GM23338 (cell line): ENCODE measurements around the gene SSTR5. TPM values are rescaled to one million over a fixed set of nuclear protein-coding genes. Genes with fewer than 3 reads are reported as not detected.

ENCODE experiments used
- ATAC-seq: fragments of 200-7000 bp; cut with Tn5 transposase; 3 replicates; pipeline ENCODE4 v1.9.1; 2020
- DNase-seq: peaks from one replicate; pipeline ENCODE4 v3.0.0-alpha.2; 2015; ENCODE audit warnings: low spot score
- H2AFZ ChIP-seq: fragments of 200-600 bp; sonication (generic); 2 replicates; pipeline ENCODE4 v1.8.0; 2016; ENCODE audit warnings: antibody characterized with exemption, mild to moderate bottlenecking, moderate library complexity
- H3F3A ChIP-seq: fragments of 200-600 bp; sonication (generic); replicated peaks from 2 replicates; pipeline ENCODE4 v1.8.0; 2017; ENCODE audit warnings: antibody characterized with exemption, mixed run types, low read depth
- H3K27ac ChIP-seq: fragments of 200-600 bp; sonication (generic); 2 replicates; pipeline ENCODE4 v1.6.1; 2016; ENCODE audit warnings: low read depth
- H3K27me3 ChIP-seq: fragments of 200-600 bp; sonication (generic); 2 replicates; pipeline ENCODE4 v1.8.0; 2016; ENCODE audit warnings: mild to moderate bottlenecking, mixed run types, moderate library complexity; ENCODE audit not compliant: insufficient read depth
- H3K36me3 ChIP-seq: fragments of 200-600 bp; sonication (generic); 2 replicates; pipeline ENCODE4 v1.8.0; 2016; ENCODE audit warnings: mild to moderate bottlenecking; ENCODE audit not compliant: insufficient read depth
- H3K4me1 ChIP-seq: fragments of 200-600 bp; sonication (generic); 2 replicates; pipeline ENCODE4 v1.8.0; 2016; ENCODE audit warnings: mild to moderate bottlenecking, moderate library complexity; ENCODE audit not compliant: insufficient read depth
- H3K4me2 ChIP-seq: fragments of 200-600 bp; sonication (generic); 2 replicates; pipeline ENCODE4 v1.7.1; 2017; ENCODE audit warnings: mixed run types
- H3K4me3 ChIP-seq: fragments of 200-600 bp; sonication (generic); 2 replicates; pipeline ENCODE4 v1.6.1; 2016; ENCODE audit warnings: mixed run types
- H3K79me2 ChIP-seq: fragments of 200-600 bp; sonication (generic); replicated peaks from 2 replicates; pipeline ENCODE4 v1.8.0; 2017; ENCODE audit warnings: mild to moderate bottlenecking; ENCODE audit not compliant: insufficient read depth
- H3K9me2 ChIP-seq: fragments of 200-600 bp; sonication (generic); 2 replicates; pipeline ENCODE4 v1.8.0; 2017; ENCODE audit not compliant: insufficient read depth
- H4K20me1 ChIP-seq: fragments of 200-600 bp; sonication (generic); replicated peaks from 2 replicates; pipeline ENCODE4 v1.8.0; 2017; ENCODE audit warnings: mild to moderate bottlenecking; ENCODE audit not compliant: insufficient read depth
- H3K27ac Mint-ChIP-seq: 2 replicates; pipeline ENCODE4 v1.8.0; 2020; ENCODE audit warnings: inconsistent platforms, mild to moderate bottlenecking, moderate library complexity, mixed read lengths
- H3K27me3 Mint-ChIP-seq: 3 replicates; pipeline ENCODE4 v1.8.0; 2022; ENCODE audit warnings: low read depth, mild to moderate bottlenecking, moderate library complexity, mixed read lengths, inconsistent platforms; ENCODE audit not compliant: insufficient read depth, poor library complexity
- H3K36me3 Mint-ChIP-seq: 3 replicates; pipeline ENCODE4 v1.8.0; 2021; ENCODE audit warnings: low read depth, mild to moderate bottlenecking, inconsistent platforms, moderate library complexity, mixed read lengths
- H3K4me1 Mint-ChIP-seq: 3 replicates; pipeline ENCODE4 v1.8.0; 2020; ENCODE audit warnings: mild to moderate bottlenecking, inconsistent platforms, mixed read lengths
- H3K4me3 Mint-ChIP-seq: 3 replicates; pipeline ENCODE4 v1.8.0; 2021; ENCODE audit warnings: moderate library complexity, mild to moderate bottlenecking, inconsistent platforms, mixed read lengths
- H3K9me3 Mint-ChIP-seq: 3 replicates; pipeline ENCODE4 v1.8.0; 2020; ENCODE audit warnings: moderate library complexity, mild to moderate bottlenecking, inconsistent platforms, mixed read lengths
- CREB1 ChIP-seq: fragments of 250-450 bp; sonication (Bioruptor Pico); IDR thresholded peaks from 2 replicates; pipeline ENCODE4 v1.5.0; 2020; ENCODE audit warnings: low read depth, mild to moderate bottlenecking, moderate library complexity
- CTCF ChIP-seq, 2 experiments: fragments of 200-600 bp in 1 of 2; sonication (generic) in 1 of 2; conservative IDR thresholded peaks; 2 replicates each; pipeline versions ENCODE4 v1.5.1 to v1.6.1; 2016 to 2017; ENCODE audit warnings: antibody characterized with exemption in 2 of 2, low read depth in 2 of 2, mild to moderate bottlenecking in 2 of 2, moderate library complexity in 1 of 2
- ETS1 ChIP-seq: IDR thresholded peaks from 2 replicates; pipeline ENCODE4 v1.6.1; 2016; ENCODE audit warnings: antibody characterized with exemption
- EZH2 ChIP-seq: fragments of 200-600 bp; sonication (generic); IDR thresholded peaks from one replicate; pipeline ENCODE4 v1.8.0; 2017; ENCODE audit warnings: antibody characterized with exemption, mild to moderate bottlenecking, low read depth; ENCODE audit not compliant: unreplicated experiment
- EZH2phosphoT487 ChIP-seq: fragments of 200-600 bp; sonication (generic); IDR thresholded peaks from one replicate; pipeline ENCODE4 v1.8.1; 2018; ENCODE audit warnings: antibody characterized with exemption; ENCODE audit not compliant: unreplicated experiment
- JUNB ChIP-seq: IDR thresholded peaks from one replicate; pipeline ENCODE4 v1.6.1; 2016; ENCODE audit warnings: antibody characterized with exemption; ENCODE audit not compliant: unreplicated experiment
- NANOG ChIP-seq: IDR thresholded peaks from 2 replicates; pipeline ENCODE4 v1.6.1; 2016; ENCODE audit warnings: antibody characterized with exemption, borderline replicate concordance
- POLR2AphosphoS5 ChIP-seq: IDR thresholded peaks from 2 replicates; pipeline ENCODE4 v1.6.1; 2016; ENCODE audit warnings: antibody characterized with exemption, low read depth
- REST ChIP-seq: IDR thresholded peaks from one replicate; pipeline ENCODE4 v1.6.1; 2018; ENCODE audit warnings: antibody characterized with exemption; ENCODE audit not compliant: unreplicated experiment
- STAT1 ChIP-seq: IDR thresholded peaks from one replicate; pipeline ENCODE4 v1.6.1; 2016; ENCODE audit warnings: antibody characterized with exemption; ENCODE audit not compliant: unreplicated experiment
- ZNF114 ChIP-seq: fragments of 250-450 bp; sonication (Bioruptor Pico); IDR thresholded peaks from 2 replicates; pipeline ENCODE4 v1.5.0; 2020; ENCODE audit warnings: mild to moderate bottlenecking, moderate library complexity
- ZNF331 ChIP-seq: fragments of 250-450 bp; sonication (Bioruptor Pico); IDR thresholded peaks from 2 replicates; pipeline ENCODE4 v1.5.0; 2020; ENCODE audit warnings: low read depth, mild to moderate bottlenecking, moderate library complexity
- polyA plus RNA-seq: library from polyadenylated mRNA; unstranded; fragments of >200 nt; fragmentation: Nextera tagmentation; extraction: Ambion mirVana; gene quantifications from 2 replicates; pipeline ENCODE4 v1.2.1, GENCODE V29; 2016
- total RNA-seq: library from RNA; depleted of rRNA; stranded (reverse); fragments of >200 nt; shearing (Covaris generic); gene quantifications from 2 replicates; pipeline ENCODE4 v1.2.3, GENCODE V29; 2014

The SSTR5 gene
- total and polyA plus RNA-seq, 2 experiments from 2014 or later = 0.60 to 1.0 TPM

- H3K36me3 Mint-ChIP-seq = no peaks in the 10 kb centered on the region
- H3K9me2 ChIP-seq = no peaks in the 10 kb centered on the region
- H3K4me3 Mint-ChIP-seq = no peak overlapping the region
- ATAC-seq (no peak), DNase-seq (no peak)
- H3K27me3 ChIP-seq = no peaks in the 10 kb centered on the region
- no peak overlapping the region for H2AFZ ChIP-seq
- H3F3A ChIP-seq = no peaks in the 10 kb centered on the region
- H3K27me3 Mint-ChIP-seq = no peaks in the 10 kb centered on the region
- no peak overlapping the region for H3K27ac Mint-ChIP-seq
- no peaks in the 10 kb centered on the region for H3K79me2 ChIP-seq
- no peak for TF ChIP-seq EZH2
- TF ChIP-seq NANOG = no peak
- no peak for TF ChIP-seq ZNF114 (CRISPR knock-in tag)
- no peak for TF ChIP-seq POLR2AphosphoS5
- no peak for TF ChIP-seq CREB1 (CRISPR knock-in tag)
- no peak for TF ChIP-seq REST
- no peak for TF ChIP-seq EZH2phosphoT487
- no peak for TF ChIP-seq ZNF331 (CRISPR knock-in tag)
- TF ChIP-seq JUNB = no peak
- no peak for TF ChIP-seq CTCF (conservative IDR thresholded peaks at IDR 0.05; ENCODE audit: low read depth in 2 of 2)
- no peak for TF ChIP-seq ETS1
- no peak for TF ChIP-seq STAT1
- H3K4me2 ChIP-seq = no peak overlapping the region
- H3K27ac ChIP-seq = no peak overlapping the region
- no peaks in the 10 kb centered on the region for H3K36me3 ChIP-seq
- H3K9me3 Mint-ChIP-seq = no peaks in the 10 kb centered on the region
- no peaks in the 10 kb centered on the region for H4K20me1 ChIP-seq
- no peaks in the 10 kb centered on the region for H3K4me1 ChIP-seq
- H3K4me1 Mint-ChIP-seq = no peaks in the 10 kb centered on the region
- no peak overlapping the region for H3K4me3 ChIP-seq
Measured at GRCh38 chr16:1120577-1120941, 48.0 kb downstream of the SSTR5 start.
